Stimulated activated naive CD8-positive, alpha-beta T cell treated with anti-CD3 and anti-CD28 coated beads, Interleukin-15, Interleukin-2, amounts not matched to agents 100 ng/mL and 50 ng/mL, for 24 hours (primary cell): ENCODE measurements around the gene PPM1E.

ENCODE experiments used
- H3K27ac Mint-ChIP-seq: one replicate; pipeline ENCODE4 v1.8.0; 2021; ENCODE audit warnings: mild to moderate bottlenecking, mixed read lengths
- H3K27me3 Mint-ChIP-seq: one replicate; pipeline ENCODE4 v1.8.0; 2021; ENCODE audit warnings: mixed read lengths
- H3K36me3 Mint-ChIP-seq: one replicate; pipeline ENCODE4 v1.8.0; 2021; ENCODE audit warnings: low read depth, mixed read lengths
- H3K4me1 Mint-ChIP-seq: one replicate; pipeline ENCODE4 v1.8.0; 2021; ENCODE audit warnings: low read depth, mixed read lengths
- H3K4me3 Mint-ChIP-seq: one replicate; pipeline ENCODE4 v1.8.0; 2021; ENCODE audit warnings: mild to moderate bottlenecking, mixed read lengths
- H3K9me3 Mint-ChIP-seq: one replicate; pipeline ENCODE4 v1.8.0; 2021; ENCODE audit warnings: mixed read lengths

Gene PPM1E

DNA sequence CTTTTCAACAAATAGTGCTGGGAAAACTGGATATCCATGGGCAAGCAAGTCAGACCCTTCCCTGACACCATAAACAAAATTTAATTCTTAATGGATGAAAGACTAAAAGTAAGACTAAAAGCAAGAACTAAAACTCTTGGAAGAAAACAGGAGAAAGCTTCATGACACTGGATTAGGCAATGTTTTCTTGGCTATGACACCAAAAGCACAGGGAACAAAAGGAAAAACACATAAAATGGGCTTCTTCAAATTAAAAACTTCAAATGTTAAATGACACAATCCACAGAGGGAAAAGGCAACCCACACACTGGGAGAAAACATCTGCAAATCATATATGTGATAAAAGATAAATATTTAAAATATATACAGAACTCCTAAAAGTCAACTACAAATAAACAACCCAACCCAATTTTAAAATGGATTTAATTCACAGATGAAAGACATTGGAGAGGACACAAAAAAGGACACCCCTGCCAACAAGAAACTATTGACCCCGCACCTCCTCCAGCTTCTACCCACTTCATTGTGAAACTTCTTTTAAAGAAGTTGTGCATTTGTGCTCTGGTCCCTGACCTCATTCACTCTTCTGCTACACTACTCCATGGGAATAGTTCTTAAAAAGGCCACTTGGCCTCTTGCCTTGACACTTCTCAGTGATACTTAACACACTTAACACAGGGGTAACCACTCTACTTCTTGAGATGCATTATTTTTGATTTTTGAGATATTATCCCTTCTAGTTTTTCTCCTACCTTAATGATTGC, 270.7 kb downstream of the PPM1E start:
- Mint-ChIP-seq H3K36me3 (peaks cover 32% of the 10 kb centered on the region), H3K27ac (no peak overlapping the region), H3K4me3 (no peak overlapping the region), H3K27me3 (no peaks in the 10 kb centered on the region), H3K4me1 (peaks cover 4% of the 10 kb centered on the region), H3K9me3 (no peaks in the 10 kb centered on the region)

GRCh38 chr17:59027750-59028149, 272.1 kb downstream of the PPM1E start:
- H3K36me3 Mint-ChIP-seq: peaks cover 29% of the 10 kb centered on the region
- no peaks in the 10 kb centered on the region for H3K9me3 Mint-ChIP-seq
- H3K4me1 Mint-ChIP-seq: peaks cover 4% of the 10 kb centered on the region
- H3K27ac Mint-ChIP-seq: peak overlapping the region; percentile 82
- H3K27me3 Mint-ChIP-seq: no peaks in the 10 kb centered on the region
- H3K4me3 Mint-ChIP-seq: no peak overlapping the region

DNA sequence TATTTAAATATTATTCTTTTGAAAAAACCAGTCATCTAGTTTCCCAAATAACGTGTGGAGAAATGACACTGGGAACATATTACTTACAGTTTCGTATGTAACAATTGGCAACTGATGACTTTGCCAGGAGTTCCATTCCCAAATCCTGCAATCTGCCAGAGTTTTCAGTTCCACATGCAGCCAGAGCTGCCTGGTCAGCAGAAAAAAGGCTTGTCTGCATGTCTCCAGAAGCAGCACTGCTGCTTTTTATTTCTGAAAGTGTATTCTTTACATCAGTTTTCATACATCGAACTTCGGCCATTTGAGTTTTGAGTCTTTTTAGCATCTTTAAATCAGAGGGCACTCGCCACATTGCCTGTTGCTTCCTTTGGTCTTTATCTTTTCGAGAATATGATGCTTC, 272.7 kb downstream of the PPM1E start:
- Mint-ChIP-seq H3K4me1 (peaks cover 4% of the 10 kb centered on the region), H3K27me3 (no peaks in the 10 kb centered on the region), H3K4me3 (no peak overlapping the region), H3K27ac (no peak overlapping the region), H3K36me3 (peaks cover 29% of the 10 kb centered on the region), H3K9me3 (no peaks in the 10 kb centered on the region)

DNA sequence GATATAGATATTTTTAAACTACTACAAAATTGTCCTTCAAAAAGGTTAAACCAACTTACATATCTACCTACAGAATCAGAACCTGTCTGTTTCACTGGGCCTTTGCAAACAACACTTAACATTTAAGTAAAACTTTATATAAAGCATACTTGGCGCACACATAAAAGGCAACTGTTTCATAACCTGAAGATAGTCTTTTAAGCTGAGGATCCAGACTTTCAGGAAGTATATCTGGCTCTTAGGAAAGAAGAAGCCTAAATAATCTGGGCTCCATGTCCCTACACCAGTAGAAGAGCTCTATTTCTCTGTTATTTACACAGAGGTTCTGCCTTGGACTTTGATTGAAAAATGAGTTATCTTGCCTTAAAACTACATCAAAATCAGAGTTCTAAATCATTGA, 275.2 kb downstream of the PPM1E start:
- Mint-ChIP-seq H3K9me3 (no peaks in the 10 kb centered on the region), H3K4me1 (peaks cover 4% of the 10 kb centered on the region), H3K36me3 (peaks cover 33% of the 10 kb centered on the region), H3K27me3 (no peaks in the 10 kb centered on the region), H3K4me3 (no peak overlapping the region), H3K27ac (no peak overlapping the region)
